ENCODE measurements around the gene ETHE1.

ETHE1 gene

DNA sequence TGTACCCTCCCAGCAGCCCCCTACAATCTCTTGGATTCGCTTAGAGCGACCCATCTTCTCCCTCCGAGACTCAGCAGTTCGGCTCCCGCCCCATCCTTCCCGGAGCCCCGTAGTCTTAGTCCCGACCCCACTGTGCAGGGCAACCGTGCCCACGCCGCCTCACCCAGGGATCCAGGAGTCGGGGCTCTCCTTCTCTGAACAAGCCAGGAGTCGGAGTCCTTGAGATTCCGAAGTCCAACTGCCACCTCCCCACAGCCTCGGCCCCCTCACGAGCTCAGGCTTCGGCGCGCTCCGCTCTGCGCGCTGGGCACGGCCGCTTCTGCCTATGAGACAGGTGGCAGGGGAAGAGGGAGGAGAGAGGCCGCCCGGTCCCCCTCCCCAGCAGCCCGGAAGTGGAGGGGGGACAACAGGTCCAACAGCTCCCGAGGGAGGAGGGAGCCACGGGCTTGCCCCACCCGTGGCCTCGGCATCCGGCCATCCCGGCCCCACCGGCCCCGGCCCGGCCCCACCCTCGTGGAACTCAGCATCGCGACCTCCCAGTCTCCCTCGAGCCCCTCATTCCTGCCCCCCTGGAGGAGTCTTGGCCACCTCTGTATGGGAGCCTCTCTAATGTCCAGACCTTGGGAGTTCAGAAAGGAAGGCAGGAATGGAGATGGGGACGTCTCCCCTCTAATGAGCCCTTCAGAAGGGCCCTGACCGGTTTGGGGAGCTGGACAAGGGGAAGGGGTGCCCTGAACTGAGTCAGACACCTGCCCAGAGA lies 22.4 kb downstream of the ETHE1 start, which contains the start of gene PHLDB3:
Gene PHLDB3, minus strand, starts transcription at position 321 of the 760 bp plus-strand sequence. CDS start 628 bp downstream, outside the sequence.
- Histone ChIP-seq H3K36me3 (ENCODE audit: control insufficient read depth in 1 of 2, insufficient read depth in 2 of 2, low read length in 2 of 2) (peaks cover 5 to 20% of the 10 kb centered on the region in 2 donors), H3K4me3 (ENCODE audit: low read depth in 1 of 2, low read length in 2 of 2) (peak within 1 kb of the TSS; percentile 90), H3K9me3 (ENCODE audit: control insufficient read depth in 1 of 2, low read length in 2 of 2) (no peaks in the 10 kb centered on the region), H3K27me3 (ENCODE audit: control insufficient read depth in 1 of 2, insufficient read depth in 2 of 2, low read length in 2 of 2) (no peaks in the 10 kb centered on the region), H3K27ac (ENCODE audit: low read depth, low read length) (peak within 1 kb of the TSS; percentile 78), H3K9ac (ENCODE audit: low read depth in 1 of 2, low read length in 2 of 2) (peak within 1 kb of the TSS; percentile 88 to 93), H3K4me1 (ENCODE audit: control insufficient read depth in 1 of 2, insufficient read depth in 2 of 2, low read length in 2 of 2) (peaks cover 14 to 18% of the 10 kb centered on the region in 2 donors)

DNA sequence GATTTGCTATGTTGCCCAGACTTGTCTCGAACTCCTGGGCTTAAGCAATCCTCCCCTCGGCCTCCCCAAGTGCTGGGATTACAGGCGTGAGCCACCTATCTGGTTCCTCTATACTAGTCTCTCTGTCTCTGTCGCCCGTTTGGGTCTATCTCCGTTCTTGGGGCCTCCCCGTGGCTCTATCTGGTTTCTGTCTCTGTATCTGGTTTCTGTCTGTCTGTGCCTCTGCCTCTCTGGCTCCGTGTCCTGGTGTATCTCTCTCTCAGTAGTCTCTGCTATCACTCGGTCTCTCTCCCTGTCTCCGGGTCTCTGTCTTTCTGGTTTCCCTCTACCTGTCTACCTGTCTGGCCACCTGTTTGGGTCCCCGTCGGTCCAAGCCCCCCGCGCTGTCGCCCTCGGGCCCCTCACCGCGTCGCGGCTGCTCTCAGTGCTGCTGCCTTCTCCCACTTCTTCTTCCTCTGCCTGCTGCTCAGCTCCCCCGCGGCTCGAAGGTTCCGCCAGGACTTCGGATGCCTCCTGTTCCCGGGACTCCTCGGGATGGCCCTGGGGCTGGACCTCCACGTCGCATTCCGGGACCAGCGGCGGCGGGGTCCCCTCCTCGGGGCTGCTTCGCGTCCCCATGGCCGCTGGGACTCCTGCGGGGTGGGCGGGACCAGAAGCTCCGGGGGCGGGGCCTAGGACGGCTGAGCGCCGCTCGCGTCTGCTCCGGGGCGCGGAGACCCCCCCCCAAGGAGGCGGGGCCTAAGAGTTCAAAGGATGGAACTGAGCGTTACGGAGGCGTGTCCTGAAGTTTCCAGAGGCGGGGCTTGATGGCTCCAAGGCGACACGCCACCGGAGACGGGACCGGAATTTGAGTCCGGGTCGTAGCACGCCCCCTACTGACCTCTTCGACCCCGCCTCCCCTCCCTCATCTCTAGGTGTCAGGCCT lies 23.2 kb downstream of the ETHE1 start:
- Histone ChIP-seq H3K27ac (ENCODE audit: low read depth, low read length) (peak overlapping the region; percentile 78), H3K9ac (ENCODE audit: low read depth in 1 of 2, low read length in 2 of 2) (peak overlapping the region; percentile 88 to 93), H3K9me3 (ENCODE audit: control insufficient read depth in 1 of 2, low read length in 2 of 2) (no peaks in the 10 kb centered on the region), H3K36me3 (ENCODE audit: control insufficient read depth in 1 of 2, insufficient read depth in 2 of 2, low read length in 2 of 2) (peaks cover 3 to 17% of the 10 kb centered on the region in 2 donors), H3K4me1 (ENCODE audit: control insufficient read depth in 1 of 2, insufficient read depth in 2 of 2, low read length in 2 of 2) (peaks cover 18 to 20% of the 10 kb centered on the region in 2 donors), H3K27me3 (ENCODE audit: control insufficient read depth in 1 of 2, insufficient read depth in 2 of 2, low read length in 2 of 2) (no peaks in the 10 kb centered on the region), H3K4me3 (ENCODE audit: low read depth in 1 of 2, low read length in 2 of 2) (peak overlapping the region; percentile 90)

DNA sequence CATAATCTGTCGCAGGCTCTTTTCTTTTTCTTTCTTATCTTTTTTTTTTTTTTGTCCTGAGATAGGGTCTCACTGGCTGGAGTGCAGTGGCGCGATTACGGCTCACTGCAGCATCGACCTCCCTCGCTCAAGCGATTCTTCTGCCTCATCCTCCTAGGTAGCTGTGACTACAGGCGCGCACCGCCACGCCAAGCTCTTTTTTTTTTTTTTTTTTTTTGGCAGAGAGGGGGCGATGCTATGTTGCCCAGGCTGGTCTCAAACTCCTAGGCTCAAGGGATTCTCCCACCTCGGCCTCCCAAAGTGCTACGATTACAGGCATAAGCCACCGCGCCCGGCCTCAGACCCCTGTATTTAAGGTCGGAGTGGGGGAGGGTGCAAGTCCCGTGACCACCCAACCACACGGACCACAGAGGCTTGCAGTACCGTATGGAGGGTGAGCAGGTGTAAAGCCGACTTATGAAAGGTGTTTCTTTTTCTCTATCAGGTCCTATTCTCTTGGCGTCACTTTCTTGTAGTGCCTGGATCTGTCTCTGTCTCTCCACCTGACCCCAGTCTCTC lies 24.5 kb downstream of the ETHE1 start:
- H3K9me3 ChIP-seq (ENCODE audit: control insufficient read depth in 1 of 2, low read length in 2 of 2) = no peaks in the 10 kb centered on the region
- peak overlapping the region in 1 of 2 donors; percentile 88 for H3K9ac ChIP-seq (ENCODE audit: low read depth in 1 of 2, low read length in 2 of 2)
- H3K27me3 ChIP-seq (ENCODE audit: control insufficient read depth in 1 of 2, insufficient read depth in 2 of 2, low read length in 2 of 2) = no peaks in the 10 kb centered on the region
- no peak overlapping the region for H3K4me3 ChIP-seq (ENCODE audit: low read depth in 1 of 2, low read length in 2 of 2)
- H3K27ac ChIP-seq (ENCODE audit: low read depth, low read length) = no peak overlapping the region
- H3K4me1 ChIP-seq (ENCODE audit: control insufficient read depth in 1 of 2, insufficient read depth in 2 of 2, low read length in 2 of 2) = peaks cover 18 to 23% of the 10 kb centered on the region in 2 donors
- peaks cover 0 to 9% of the 10 kb centered on the region in 2 donors for H3K36me3 ChIP-seq (ENCODE audit: control insufficient read depth in 1 of 2, insufficient read depth in 2 of 2, low read length in 2 of 2)

DNA sequence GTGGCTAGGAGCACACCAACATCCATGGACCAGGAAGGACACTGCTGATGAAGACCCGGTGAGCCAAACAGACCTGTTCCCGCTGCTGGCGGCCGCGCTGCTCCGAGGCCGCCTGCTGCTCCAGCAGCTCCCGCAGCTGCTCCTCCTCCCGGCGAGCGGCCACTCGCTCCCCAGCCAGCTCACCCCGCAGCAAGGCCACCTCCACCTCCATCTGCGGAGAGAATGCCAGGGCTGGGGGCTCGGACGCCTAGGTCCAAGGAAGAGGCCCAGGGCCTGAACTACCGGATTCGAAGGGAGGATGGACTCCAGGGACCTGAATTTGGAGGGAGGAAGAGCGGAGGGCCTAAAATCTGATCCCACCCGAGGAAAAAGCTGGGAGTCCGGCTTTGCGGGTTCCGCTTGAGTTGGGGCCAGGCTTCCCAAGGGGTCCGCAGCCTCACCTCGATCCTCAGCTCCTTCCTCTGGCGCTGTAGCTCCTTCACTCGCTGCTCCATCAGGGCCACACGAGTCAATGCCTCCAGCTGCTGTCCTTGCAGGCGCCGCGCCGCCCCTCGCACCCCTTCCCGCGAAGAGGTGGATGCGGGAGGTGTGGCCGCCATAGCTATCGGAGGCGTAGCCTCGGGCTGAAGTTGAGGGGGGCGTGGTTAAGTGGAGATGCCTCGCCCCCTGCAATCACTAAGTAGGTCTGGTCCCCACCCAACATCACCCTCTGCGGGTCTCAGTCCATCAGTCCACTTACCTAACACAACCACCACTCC lies 25.2 kb downstream of the ETHE1 start:
- no peak overlapping the region for H3K27ac ChIP-seq (ENCODE audit: low read depth, low read length)
- no peaks in the 10 kb centered on the region for H3K9me3 ChIP-seq (ENCODE audit: control insufficient read depth in 1 of 2, low read length in 2 of 2)
- peaks cover 2 to 14% of the 10 kb centered on the region in 2 donors for H3K36me3 ChIP-seq (ENCODE audit: control insufficient read depth in 1 of 2, insufficient read depth in 2 of 2, low read length in 2 of 2)
- H3K27me3 ChIP-seq (ENCODE audit: control insufficient read depth in 1 of 2, insufficient read depth in 2 of 2, low read length in 2 of 2) = no peaks in the 10 kb centered on the region
- H3K4me1 ChIP-seq (ENCODE audit: control insufficient read depth in 1 of 2, insufficient read depth in 2 of 2, low read length in 2 of 2) = peaks cover 18 to 23% of the 10 kb centered on the region in 2 donors
- peak overlapping the region in 1 of 2 donors; percentile 21 for H3K4me3 ChIP-seq (ENCODE audit: low read depth in 1 of 2, low read length in 2 of 2)
- H3K9ac ChIP-seq (ENCODE audit: low read depth in 1 of 2, low read length in 2 of 2) = no peak overlapping the region

DNA sequence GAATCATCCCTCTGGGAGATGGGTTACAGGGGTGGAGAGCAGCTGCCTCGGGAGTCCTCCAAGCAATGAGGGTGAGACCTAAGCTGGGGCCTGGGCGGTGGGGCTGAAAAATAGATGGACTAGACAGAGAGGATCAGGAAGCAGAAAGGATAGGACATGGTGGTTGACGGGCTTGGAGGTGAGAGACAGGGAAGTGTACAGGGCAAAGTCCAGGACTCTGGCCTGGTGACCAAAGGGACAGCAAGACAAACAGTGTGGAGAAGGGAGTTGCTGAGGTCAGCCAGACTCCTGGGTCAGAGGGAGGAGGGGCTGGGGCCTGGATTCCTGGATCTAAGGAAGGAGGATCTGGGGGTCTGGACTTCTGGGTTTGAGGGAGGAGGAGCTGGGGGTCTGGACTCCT lies 28.0 kb downstream of the ETHE1 start:
- H3K9me3 ChIP-seq (ENCODE audit: control insufficient read depth in 1 of 2, low read length in 2 of 2) = no peaks in the 10 kb centered on the region
- no peak overlapping the region for H3K9ac ChIP-seq (ENCODE audit: low read depth in 1 of 2, low read length in 2 of 2)
- H3K27me3 ChIP-seq (ENCODE audit: control insufficient read depth in 1 of 2, insufficient read depth in 2 of 2, low read length in 2 of 2) = no peaks in the 10 kb centered on the region
- H3K4me3 ChIP-seq (ENCODE audit: low read depth in 1 of 2, low read length in 2 of 2) = no peak overlapping the region
- H3K4me1 ChIP-seq (ENCODE audit: control insufficient read depth in 1 of 2, insufficient read depth in 2 of 2, low read length in 2 of 2) = peaks cover 12 to 18% of the 10 kb centered on the region in 2 donors
- no peak overlapping the region for H3K27ac ChIP-seq (ENCODE audit: low read depth, low read length)
- peaks cover 4 to 24% of the 10 kb centered on the region in 2 donors for H3K36me3 ChIP-seq (ENCODE audit: control insufficient read depth in 1 of 2, insufficient read depth in 2 of 2, low read length in 2 of 2)

DNA sequence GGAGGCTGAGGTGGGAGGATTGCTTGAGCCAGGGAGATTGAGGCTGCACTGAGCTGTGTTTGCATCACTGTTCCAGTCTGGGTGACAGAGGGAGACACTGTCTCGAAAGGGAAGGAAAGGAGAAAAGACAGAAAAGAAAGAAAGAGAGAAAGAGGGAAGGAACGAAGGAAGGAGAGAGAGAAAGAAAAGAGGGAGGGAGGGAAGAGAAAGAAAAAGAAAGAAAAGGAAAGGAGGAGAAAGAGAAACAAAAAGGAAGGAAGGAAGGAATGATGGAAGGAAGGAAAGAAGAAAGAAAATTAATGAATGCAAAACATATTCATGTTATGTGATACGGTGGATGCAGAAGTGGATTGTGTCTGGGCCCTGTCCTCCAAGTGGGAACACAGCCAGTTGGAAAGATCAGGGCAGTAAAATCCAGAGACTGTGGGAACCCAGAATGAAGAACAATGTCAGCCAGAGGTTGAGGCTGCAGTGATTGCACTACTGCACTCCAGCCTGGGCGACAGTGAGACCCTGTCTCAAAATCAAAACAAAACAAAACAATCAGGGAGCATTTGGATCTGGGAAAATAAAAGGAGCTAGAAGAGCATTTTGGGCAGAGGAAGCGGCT lies 28.7 kb downstream of the ETHE1 start:
- no peaks in the 10 kb centered on the region for H3K27me3 ChIP-seq (ENCODE audit: control insufficient read depth in 1 of 2, insufficient read depth in 2 of 2, low read length in 2 of 2)
- peaks cover 9 to 17% of the 10 kb centered on the region in 2 donors for H3K4me1 ChIP-seq (ENCODE audit: control insufficient read depth in 1 of 2, insufficient read depth in 2 of 2, low read length in 2 of 2)
- H3K9me3 ChIP-seq (ENCODE audit: control insufficient read depth in 1 of 2, low read length in 2 of 2) = no peaks in the 10 kb centered on the region
- H3K4me3 ChIP-seq (ENCODE audit: low read depth in 1 of 2, low read length in 2 of 2) = no peak overlapping the region
- H3K36me3 ChIP-seq (ENCODE audit: control insufficient read depth in 1 of 2, insufficient read depth in 2 of 2, low read length in 2 of 2) = peaks cover 4 to 24% of the 10 kb centered on the region in 2 donors
- H3K27ac ChIP-seq (ENCODE audit: low read depth, low read length) = no peak overlapping the region
- H3K9ac ChIP-seq (ENCODE audit: low read depth in 1 of 2, low read length in 2 of 2) = no peak overlapping the region

DNA sequence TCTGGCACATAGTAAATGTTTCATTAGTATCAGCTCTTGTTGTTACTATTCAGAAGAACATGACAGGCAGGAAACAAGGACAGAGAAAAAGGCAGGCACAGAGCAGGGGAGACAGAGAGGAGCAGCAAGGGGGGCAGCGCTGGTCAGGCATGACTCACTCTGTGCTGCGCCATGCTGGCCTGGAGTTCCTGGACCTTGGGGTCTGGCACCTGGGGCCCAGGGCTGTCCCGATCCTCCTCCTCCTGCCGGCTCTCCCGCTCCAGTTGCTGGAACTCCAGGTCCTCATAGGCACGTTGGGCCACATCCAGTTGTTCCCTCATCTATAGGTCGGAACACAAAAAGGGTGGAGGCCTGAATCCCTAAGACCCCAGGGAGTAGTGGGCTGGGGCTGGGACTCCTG lies 30.0 kb downstream of the ETHE1 start:
- Histone ChIP-seq H3K36me3 (ENCODE audit: control insufficient read depth in 1 of 2, insufficient read depth in 2 of 2, low read length in 2 of 2) (peaks cover 4 to 24% of the 10 kb centered on the region in 2 donors), H3K9me3 (ENCODE audit: control insufficient read depth in 1 of 2, low read length in 2 of 2) (no peaks in the 10 kb centered on the region), H3K4me1 (ENCODE audit: control insufficient read depth in 1 of 2, insufficient read depth in 2 of 2, low read length in 2 of 2) (peaks cover 0 to 9% of the 10 kb centered on the region in 2 donors), H3K9ac (ENCODE audit: low read depth in 1 of 2, low read length in 2 of 2) (no peak overlapping the region), H3K27ac (ENCODE audit: low read depth, low read length) (no peak overlapping the region), H3K27me3 (ENCODE audit: control insufficient read depth in 1 of 2, insufficient read depth in 2 of 2, low read length in 2 of 2) (no peaks in the 10 kb centered on the region), H3K4me3 (ENCODE audit: low read depth in 1 of 2, low read length in 2 of 2) (no peak overlapping the region)

DNA sequence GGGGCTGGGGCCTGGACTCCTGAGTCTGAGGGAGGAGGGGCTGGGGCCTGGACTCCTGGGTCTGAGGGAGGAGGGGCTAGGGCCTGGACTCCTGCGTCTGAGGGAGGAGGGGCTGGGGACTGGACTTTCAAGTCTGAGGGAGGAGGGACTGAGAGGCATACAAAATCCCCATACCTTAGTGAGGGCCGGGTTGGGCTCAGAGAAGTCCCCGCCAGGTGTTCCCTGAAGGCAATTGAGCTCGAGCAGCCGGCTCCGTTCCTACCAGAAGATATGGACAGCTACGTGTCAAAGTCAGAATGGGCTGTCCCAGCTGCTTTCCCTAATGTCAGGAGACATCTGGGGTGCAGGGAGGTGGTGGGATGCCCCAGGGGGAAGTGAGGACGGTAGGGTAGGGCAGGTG lies 31.9 kb downstream of the ETHE1 start:
- peaks cover 4 to 24% of the 10 kb centered on the region in 2 donors for H3K36me3 ChIP-seq (ENCODE audit: control insufficient read depth in 1 of 2, insufficient read depth in 2 of 2, low read length in 2 of 2)
- no peaks in the 10 kb centered on the region for H3K27me3 ChIP-seq (ENCODE audit: control insufficient read depth in 1 of 2, insufficient read depth in 2 of 2, low read length in 2 of 2)
- no peak overlapping the region for H3K27ac ChIP-seq (ENCODE audit: low read depth, low read length)

DNA sequence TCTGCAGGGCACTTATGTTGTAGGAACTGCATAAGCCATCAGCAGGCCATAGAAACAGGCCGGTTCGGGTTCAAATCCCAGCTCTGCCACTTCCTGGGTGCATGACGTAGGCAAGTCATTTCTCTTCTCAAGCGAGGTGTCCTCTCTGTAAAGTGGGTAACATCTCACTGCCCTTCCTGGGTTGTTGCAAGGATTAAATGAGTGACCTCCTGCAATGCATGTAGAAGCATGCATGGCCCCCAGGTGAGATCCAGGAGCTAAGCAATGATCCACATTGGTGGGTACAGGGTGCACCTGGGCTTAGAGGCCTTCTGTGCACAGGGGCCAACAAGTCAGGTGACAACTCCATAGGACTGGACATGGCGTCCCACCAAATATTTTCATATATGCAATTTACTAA lies 36.2 kb downstream of the ETHE1 start:
- no peak overlapping the region for H3K9ac ChIP-seq (ENCODE audit: low read depth in 1 of 2, low read length in 2 of 2)
- H3K27ac ChIP-seq (ENCODE audit: low read depth, low read length) = no peak overlapping the region
- H3K9me3 ChIP-seq (ENCODE audit: control insufficient read depth in 1 of 2, low read length in 2 of 2) = no peaks in the 10 kb centered on the region
- no peak overlapping the region for H3K4me3 ChIP-seq (ENCODE audit: low read depth in 1 of 2, low read length in 2 of 2)
- no peaks in the 10 kb centered on the region for H3K4me1 ChIP-seq (ENCODE audit: control insufficient read depth in 1 of 2, insufficient read depth in 2 of 2, low read length in 2 of 2)
- peaks cover 0 to 9% of the 10 kb centered on the region in 2 donors for H3K36me3 ChIP-seq (ENCODE audit: control insufficient read depth in 1 of 2, insufficient read depth in 2 of 2, low read length in 2 of 2)
- H3K27me3 ChIP-seq (ENCODE audit: control insufficient read depth in 1 of 2, insufficient read depth in 2 of 2, low read length in 2 of 2) = no peaks in the 10 kb centered on the region

More for the DNA sequence above, 31.9 kb downstream of the ETHE1 start:
- Histone ChIP-seq H3K4me3 (ENCODE audit: low read depth in 1 of 2, low read length in 2 of 2) (no peak overlapping the region), H3K9me3 (ENCODE audit: control insufficient read depth in 1 of 2, low read length in 2 of 2) (no peaks in the 10 kb centered on the region), H3K4me1 (ENCODE audit: control insufficient read depth in 1 of 2, insufficient read depth in 2 of 2, low read length in 2 of 2) (peaks cover 0 to 9% of the 10 kb centered on the region in 2 donors), H3K9ac (ENCODE audit: low read depth in 1 of 2, low read length in 2 of 2) (no peak overlapping the region)
